Lower leg skin (tissue), 3 donors: Measurements from ENCODE around the gene PNMA6E.

Experiments used
- POLR2A ChIP-seq, 2 donors: fragments of 450-650 bp; IDR thresholded peaks; one replicate each; pipeline ENCODE4 v1.6.1; 2016 to 2017; ENCODE audit warnings: antibody characterized with exemption in 2 of 2, mild to moderate bottlenecking in 1 of 2, moderate library complexity in 1 of 2
- TF ChIP-seq, protein P1 (sequence below), 3 donors: fragments of 450-650 bp; IDR thresholded peaks; one replicate each; pipeline ENCODE4 v1.5.1; 2016; ENCODE audit warnings: antibody characterized with exemption in 3 of 3, mild to moderate bottlenecking in 3 of 3, moderate library complexity in 2 of 3

DNA sequence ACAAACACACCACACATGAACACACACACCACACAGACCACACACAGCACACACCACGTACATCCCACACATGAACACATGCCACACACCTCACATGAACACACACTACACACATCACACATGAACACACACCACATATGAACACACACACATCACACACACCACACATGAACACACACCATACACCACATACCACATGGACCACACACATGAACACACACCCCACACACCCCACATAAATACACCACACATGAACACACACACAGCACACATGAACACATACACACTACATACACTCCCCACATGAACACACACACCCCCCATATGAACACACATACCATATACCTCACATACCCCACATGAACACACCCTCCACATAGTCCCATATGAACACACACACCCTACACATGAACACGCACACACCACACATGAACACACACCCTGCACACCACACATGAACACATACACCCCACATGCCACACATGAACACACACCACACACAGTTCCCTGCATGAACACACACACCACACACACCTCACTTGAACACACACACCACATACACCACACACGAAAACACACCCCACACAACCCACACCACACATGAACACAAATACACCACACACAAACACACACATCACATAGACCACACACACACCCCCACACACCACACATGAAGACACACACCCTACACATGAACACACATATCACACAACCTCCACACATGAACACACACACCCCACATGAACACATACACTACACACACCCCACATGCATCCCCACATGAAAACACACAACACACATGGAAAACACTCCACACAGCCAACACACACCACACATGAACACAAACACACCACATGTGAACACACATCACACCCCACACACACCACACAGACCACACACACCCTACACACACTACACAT, 18.3 kb downstream of the PNMA6E start:
- TF ChIP-seq POLR2A (IDR thresholded peaks at IDR 0.05), result no peak
- TF ChIP-seq, protein P1, sequence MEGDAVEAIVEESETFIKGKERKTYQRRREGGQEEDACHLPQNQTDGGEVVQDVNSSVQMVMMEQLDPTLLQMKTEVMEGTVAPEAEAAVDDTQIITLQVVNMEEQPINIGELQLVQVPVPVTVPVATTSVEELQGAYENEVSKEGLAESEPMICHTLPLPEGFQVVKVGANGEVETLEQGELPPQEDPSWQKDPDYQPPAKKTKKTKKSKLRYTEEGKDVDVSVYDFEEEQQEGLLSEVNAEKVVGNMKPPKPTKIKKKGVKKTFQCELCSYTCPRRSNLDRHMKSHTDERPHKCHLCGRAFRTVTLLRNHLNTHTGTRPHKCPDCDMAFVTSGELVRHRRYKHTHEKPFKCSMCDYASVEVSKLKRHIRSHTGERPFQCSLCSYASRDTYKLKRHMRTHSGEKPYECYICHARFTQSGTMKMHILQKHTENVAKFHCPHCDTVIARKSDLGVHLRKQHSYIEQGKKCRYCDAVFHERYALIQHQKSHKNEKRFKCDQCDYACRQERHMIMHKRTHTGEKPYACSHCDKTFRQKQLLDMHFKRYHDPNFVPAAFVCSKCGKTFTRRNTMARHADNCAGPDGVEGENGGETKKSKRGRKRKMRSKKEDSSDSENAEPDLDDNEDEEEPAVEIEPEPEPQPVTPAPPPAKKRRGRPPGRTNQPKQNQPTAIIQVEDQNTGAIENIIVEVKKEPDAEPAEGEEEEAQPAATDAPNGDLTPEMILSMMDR (IDR thresholded peaks at IDR 0.05), result no peak
